Measurements from ENCODE around the gene PEX11G. TPM values are rescaled to one million over a fixed set of nuclear protein-coding genes. Genes with fewer than 3 reads are reported as not detected.

Gene PEX11G
- total RNA-seq, 1 experiment from 2014 or later, result 2.8 TPM

- H2BK20ac ChIP-seq (ENCODE audit: low read depth, low read length, poor library complexity, severe bottlenecking), result no peak overlapping the region
- no peak overlapping the region for H3K23ac ChIP-seq (ENCODE audit: insufficient read length, low read depth, low read length)
- Mint-ChIP-seq H3K4me3 (peak overlapping the region; percentile 58 to 85), H3K4me1 (peaks cover 5 to 7% of the 10 kb centered on the region in 2 experiments), H3K9me3 (no peaks in the 10 kb centered on the region), H3K27me3 (ENCODE audit: low read depth) (no peaks in the 10 kb centered on the region; the same call in 1 of the 2 replicates), H3K27ac (no peak overlapping the region), H3K36me3 (ENCODE audit: insufficient read depth in 1 of 3, low read depth in 3 of 3) (peaks cover 3 to 27% (median 17%) of the 10 kb centered on the region in 3 experiments; a peak in 5 of 7 replicates)
- no peaks in the 10 kb centered on the region for H3K9me3 ChIP-seq (ENCODE audit: control insufficient read depth, low read depth, low read length)
- no peak overlapping the region for H2BK12ac ChIP-seq (ENCODE audit: insufficient read length, low read depth, low read length)
- WGBS (ENCODE audit: extremely low coverage, insufficient read length, low lambda C conversion rate), result no CpG with 5 or more reads among the region's 23 CpGs
- H3K4me2 ChIP-seq (ENCODE audit: insufficient read depth, insufficient read length, low read length), result peak overlapping the region; percentile 79
- H3K79me1 ChIP-seq (ENCODE audit: insufficient read depth, low read depth, low read length, poor library complexity, severe bottlenecking), result no peaks in the 10 kb centered on the region
- no peak overlapping the region for H2BK5ac ChIP-seq (ENCODE audit: insufficient read length, low read length)
- TF ChIP-seq CTCF (conservative IDR thresholded peaks at IDR 0.05), result no peak
- H3K4ac ChIP-seq (ENCODE audit: low read depth, low read length), result no peak overlapping the region
- H4K5ac ChIP-seq (ENCODE audit: insufficient read length, low read depth, low read length), result no peak overlapping the region
- no peak overlapping the region for H4K8ac ChIP-seq (replicated peaks; ENCODE audit: insufficient read length, low read depth, low read length)
- H3K27me3 ChIP-seq (ENCODE audit: insufficient read depth, low read length), result no peaks in the 10 kb centered on the region
- no peaks in the 10 kb centered on the region for H3K79me2 ChIP-seq (ENCODE audit: insufficient read depth, low read length)
- no peaks in the 10 kb centered on the region; the same call in 1 of the 2 replicates for H3K4me1 ChIP-seq (ENCODE audit: insufficient read depth, low read length)
- H2BK15ac ChIP-seq (ENCODE audit: low read depth, low read length), result 0 out of 2 replicates have a peak overlapping the region, but pooled peaks have one; percentile 49
- H3K56ac ChIP-seq (ENCODE audit: insufficient read length, low read depth, low read length), result no peak overlapping the region
- no peak overlapping the region for H4K91ac ChIP-seq (ENCODE audit: insufficient read length, low read depth, low read length)
- H3K23me2 ChIP-seq (ENCODE audit: insufficient read length, low read depth, low read length, poor library complexity, severe bottlenecking), result peaks cover 13% of the 10 kb centered on the region
- H3K18ac ChIP-seq (ENCODE audit: insufficient read length, low read depth, low read length), result no peak overlapping the region
- DNase-seq, result no peak
- no peak overlapping the region for H2AK5ac ChIP-seq (ENCODE audit: insufficient read length, low read length)
- no peak overlapping the region for H2AFZ ChIP-seq (ENCODE audit: low read length)
- H3K14ac ChIP-seq (ENCODE audit: insufficient read depth, low read length), result no peak overlapping the region; the same call in 1 of the 2 replicates
- no peak overlapping the region for H3K27ac ChIP-seq (ENCODE audit: insufficient read length, low read depth, low read length)
- H4K20me1 ChIP-seq (ENCODE audit: control insufficient read depth, insufficient read depth, insufficient read length), result no peaks in the 10 kb centered on the region
- H3T11ph ChIP-seq (ENCODE audit: low read length), result no peak overlapping the region
- H3K9ac ChIP-seq (ENCODE audit: extremely low read depth, insufficient read length, low read length), result peak overlapping the region; percentile 48
- no peak overlapping the region for H2BK120ac ChIP-seq (ENCODE audit: low read depth, low read length, poor library complexity, severe bottlenecking)
Observed at GRCh38 chr19:7522923-7523667, 34.3 kb upstream of the PEX11G start.

Measured in H9 (cell line).